Small intestine (tissue), 7 donors: ENCODE results near the gene PACS1. TPM values are rescaled to one million over a fixed set of nuclear protein-coding genes. Genes with fewer than 3 reads are reported as not detected.
"Not testable (repeated sequence)": the region's sequence is repeated elsewhere in the genome, so short reads cannot be mapped to it uniquely, and the experiment has no call there.

Experiments used
- DNase-seq, 2 donors: peaks; one replicate each; pipeline versions ENCODE4 v3.0.0 to v3.0.0-alpha.2; 2013
- FAIRE-seq: peaks from 2 replicates; lab custom pipeline; 2012; peaks lifted over from hg19 to GRCh38; lab: Jason Lieb, UNC
- H3K27ac ChIP-seq, 3 donors: one replicate each; pipeline ENCODE4 v1.5.1; 2013; ENCODE audit warnings: low read length in 2 of 3, mild to moderate bottlenecking in 2 of 3, control low read depth in 1 of 3, inconsistent platforms in 1 of 3, low read depth in 1 of 3, moderate library complexity in 1 of 3
- H3K27me3 ChIP-seq, 3 donors: one replicate each; pipeline ENCODE4 v1.6.1; 2013; ENCODE audit warnings: low read length in 3 of 3, inconsistent platforms in 1 of 3; ENCODE audit not compliant: control insufficient read depth in 3 of 3, insufficient read depth in 3 of 3
- H3K36me3 ChIP-seq, 3 donors: one replicate each; pipeline ENCODE4 v1.6.1; 2013; ENCODE audit warnings: low read length in 3 of 3, inconsistent platforms in 1 of 3, low read depth in 1 of 3, mild to moderate bottlenecking in 1 of 3, moderate library complexity in 1 of 3; ENCODE audit not compliant: control insufficient read depth in 3 of 3, insufficient read depth in 2 of 3
- H3K4me1 ChIP-seq, 3 donors: one replicate each; pipeline ENCODE4 v1.6.1; 2013; ENCODE audit warnings: low read length in 2 of 3, inconsistent platforms in 1 of 3, low read depth in 1 of 3, mild to moderate bottlenecking in 1 of 3, moderate library complexity in 1 of 3; ENCODE audit not compliant: control insufficient read depth in 3 of 3, insufficient read depth in 2 of 3
- H3K4me3 ChIP-seq, 3 donors: one replicate each; pipeline ENCODE4 v1.5.1; 2013; ENCODE audit warnings: low read length in 3 of 3, control low read depth in 1 of 3, inconsistent platforms in 1 of 3, low read depth in 1 of 3, mild to moderate bottlenecking in 1 of 3, moderate library complexity in 1 of 3
- H3K9me3 ChIP-seq, 2 donors: one replicate each; pipeline ENCODE4 v1.6.1; 2013; ENCODE audit warnings: low read depth in 1 of 2, low read length in 1 of 2; ENCODE audit not compliant: control insufficient read depth in 2 of 2, insufficient read depth in 1 of 2
- WGBS, 3 donors: extraction: QIAGEN DNeasy Blood & Tissue Kit; methylation state at CpG; one replicate each; pipeline ENCODE4 v1.1.7; 2013; 5-methylcytosine and 5-hydroxymethylcytosine counted together
- polyA plus RNA-seq, 4 donors: library from polyadenylated mRNA; stranded (reverse) in 3 of 4; unstranded in 1 of 4; fragments of 200-250 nt in 3 of 4; fragments of 120-200 nt in 1 of 4; gene quantifications; one replicate each; pipeline versions ENCODE4 v1.2.1 to v1.2.3, GENCODE V29; 2013
- donor health status: healthy with polysubstance abuse.
- donor health status: control.
- donor health status: control.
- donor health status: Bipolar disorder and iron deficiency.
- donor health status: healthy.

PACS1 gene
- polyA plus RNA-seq, 4 donors: 4.0 to 22.9 (median 10.0) TPM

DNA sequence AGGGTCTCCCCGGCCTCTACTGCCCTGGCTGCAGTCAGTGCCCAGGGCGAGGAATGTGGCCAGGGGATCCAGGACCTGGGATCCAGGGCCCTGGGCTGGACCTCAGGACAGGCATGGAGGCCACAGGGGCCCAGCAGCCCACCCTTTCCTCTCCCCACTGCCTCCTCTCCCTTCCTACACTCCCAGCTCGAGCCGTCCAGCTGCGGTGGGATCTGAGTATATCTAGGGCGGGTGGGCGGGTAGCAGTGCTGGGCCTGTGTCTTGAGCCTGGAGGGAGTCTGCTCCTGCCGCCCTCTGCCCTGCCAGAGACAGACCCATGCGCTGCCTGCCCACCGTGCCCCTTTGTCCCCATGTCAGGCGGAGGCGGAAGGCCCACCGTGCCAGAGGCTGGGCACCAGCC, 206.5 kb downstream of the PACS1 start:
- H3K36me3 ChIP-seq: peaks cover 12 to 59% (median 29%) of the 10 kb centered on the region in 3 donors
- not testable (repeated sequence) for H3K4me1 ChIP-seq, H3K27ac ChIP-seq, FAIRE-seq, H3K9me3 ChIP-seq, DNase-seq, H3K4me3 ChIP-seq
- 82 to 94% (median 87%) methylated on average over 7 to 13 of the region's 13 CpGs for WGBS, 3 donors
- H3K27me3 ChIP-seq: peaks cover 0 to 14% (median 0%) of the 10 kb centered on the region in 3 donors

DNA sequence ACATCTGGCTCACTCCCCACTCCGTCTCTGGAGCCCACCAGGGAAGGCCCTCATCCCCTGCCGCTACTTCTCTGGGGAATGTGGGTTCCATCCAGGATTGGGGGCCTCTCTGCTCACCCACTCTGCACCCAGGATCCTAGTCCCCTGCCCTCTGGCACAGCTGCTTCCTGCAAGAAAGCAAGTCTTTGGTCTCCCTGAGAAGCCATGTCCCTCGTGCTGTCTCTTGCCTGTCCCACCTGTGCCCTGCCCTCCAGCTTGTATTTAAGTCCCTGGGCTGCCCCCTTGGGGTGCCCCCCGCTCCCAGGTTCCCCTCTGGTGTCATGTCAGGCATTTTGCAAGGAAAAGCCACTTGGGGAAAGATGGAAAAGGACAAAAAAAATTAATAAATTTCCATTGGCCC, 207.0 kb downstream of the PACS1 start:
- not testable (repeated sequence) for DNase-seq, H3K4me3 ChIP-seq, H3K4me1 ChIP-seq, FAIRE-seq, H3K9me3 ChIP-seq
- WGBS, 3 donors: 76 to 80% (median 79%) methylated on average over 4 of the region's 4 CpGs
- H3K27me3 ChIP-seq: peaks cover 0 to 14% (median 0%) of the 10 kb centered on the region in 3 donors
- peak overlapping the region; percentile 36 to 80 (median 72) for H3K27ac ChIP-seq
- H3K36me3 ChIP-seq: peaks cover 11 to 54% (median 26%) of the 10 kb centered on the region in 3 donors

DNA sequence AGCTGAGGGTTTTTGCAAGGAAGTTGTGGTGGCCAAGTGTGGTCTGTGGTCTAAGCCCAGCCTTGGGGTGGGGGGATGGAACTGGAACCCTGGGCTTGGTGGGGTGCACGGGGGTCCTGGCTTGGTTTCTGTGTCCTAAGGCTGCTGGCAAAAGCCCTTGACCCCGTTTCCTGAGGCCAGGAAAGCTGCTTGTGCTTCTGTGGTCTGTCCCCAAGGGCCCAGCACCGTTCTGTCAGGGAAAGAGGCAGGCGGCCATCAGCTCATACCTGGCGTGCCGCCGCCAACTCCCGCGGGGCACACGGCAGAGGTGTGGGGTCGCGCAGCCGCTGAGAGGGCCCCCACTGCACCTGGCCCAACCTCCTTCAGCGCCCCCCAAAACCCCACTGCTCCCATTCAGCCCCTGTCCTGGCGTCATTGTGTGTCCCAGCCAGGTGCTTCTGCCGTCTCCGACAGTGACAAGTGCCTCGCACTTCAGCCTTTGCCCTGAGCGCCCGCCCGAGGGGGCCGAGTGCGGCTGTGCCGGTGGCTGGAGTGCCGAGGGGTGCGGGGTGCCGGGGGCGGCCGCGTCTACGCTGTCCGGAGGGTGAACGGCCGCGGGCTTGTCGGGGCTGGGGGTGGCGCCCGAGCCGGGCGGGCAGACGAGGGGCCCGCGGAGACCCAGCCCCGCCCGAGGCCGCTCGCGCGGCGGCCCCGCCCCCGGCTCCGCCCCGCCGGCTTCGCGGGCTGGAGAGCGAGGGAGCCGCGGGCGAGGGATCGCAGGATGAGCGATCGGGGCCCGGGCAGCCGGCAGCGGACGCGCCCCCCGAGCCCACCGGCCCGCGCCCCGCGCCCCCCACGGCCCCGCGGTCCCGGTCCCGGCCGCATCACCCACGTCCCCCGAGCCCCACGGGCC, 207.6 kb downstream of the PACS1 start, which contains the start of gene CNIH2:
Gene CNIH2, plus strand, starts transcription at position 705 of the 892 bp plus-strand sequence. CDS start 282 bp downstream, outside the sequence.
- Histone ChIP-seq H3K9me3 (no peaks in the 10 kb centered on the region), H3K27me3 (peaks cover 0 to 14% (median 0%) of the 10 kb centered on the region in 3 donors), H3K27ac (peak within 1 kb of the TSS; percentile 36 to 80 (median 72)), H3K4me3 (peak within 1 kb of the TSS; percentile 8 to 49 (median 21)), H3K4me1 (peaks cover 0 to 8% (median 1%) of the 10 kb centered on the region in 3 donors), H3K36me3 (peaks cover 9 to 50% (median 22%) of the 10 kb centered on the region in 3 donors)
- WGBS, 3 donors: 3 to 9% (median 4%) methylated on average over 37 to 84 of the region's 84 CpGs
- no peak for FAIRE-seq
- DNase-seq: peak; percentile 74 to 85

DNA sequence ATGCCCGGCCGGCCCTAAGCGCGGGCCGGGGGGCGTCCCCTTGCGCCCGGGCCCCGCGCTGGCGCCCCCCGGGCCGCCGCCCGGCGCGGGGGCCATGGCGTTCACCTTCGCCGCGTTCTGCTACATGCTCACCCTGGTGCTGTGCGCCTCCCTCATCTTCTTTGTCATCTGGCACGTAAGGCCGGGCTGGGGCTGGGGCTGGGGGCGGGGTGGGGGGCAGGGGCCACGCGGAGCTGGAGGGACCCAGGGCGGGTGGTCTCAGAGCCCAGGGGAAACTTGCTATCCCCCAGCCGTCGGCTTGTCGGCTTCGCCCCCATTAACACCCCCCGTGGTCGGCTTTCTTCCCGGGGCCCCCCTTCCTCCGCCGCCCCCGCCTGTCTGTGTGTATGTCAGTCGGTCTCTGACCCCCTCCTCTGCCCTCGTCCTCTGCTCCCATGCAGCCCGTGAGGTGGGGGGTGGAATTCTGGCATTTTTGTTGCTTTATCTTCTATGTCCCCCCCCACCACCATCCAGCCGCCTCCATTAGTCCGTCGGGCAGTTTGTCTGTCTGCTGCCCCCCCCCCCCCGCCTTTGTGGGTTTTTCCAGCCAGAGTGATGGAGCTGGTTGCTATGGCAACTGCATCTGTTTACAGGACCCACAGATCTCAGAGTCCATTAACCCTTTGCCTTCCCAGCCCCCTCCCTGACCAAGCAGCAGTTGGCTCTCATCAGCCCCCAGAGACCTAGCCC, 208.5 kb downstream of the PACS1 start:
- Histone ChIP-seq H3K9me3 (no peaks in the 10 kb centered on the region), H3K4me1 (peaks cover 0 to 10% (median 1%) of the 10 kb centered on the region in 3 donors), H3K27ac (peak overlapping the region in 1 of 3 donors; percentile 37), H3K27me3 (peaks cover 0 to 14% (median 0%) of the 10 kb centered on the region in 3 donors), H3K36me3 (peaks cover 9 to 50% (median 15%) of the 10 kb centered on the region in 3 donors), H3K4me3 (peak overlapping the region; percentile 8 to 49 (median 21))
- FAIRE-seq (no peak), DNase-seq (no peak)
- whole genome bisulfite sequencing, 3 donors: 2 to 5% (median 2%) methylated on average over 27 to 45 of the region's 45 CpGs

DNA sequence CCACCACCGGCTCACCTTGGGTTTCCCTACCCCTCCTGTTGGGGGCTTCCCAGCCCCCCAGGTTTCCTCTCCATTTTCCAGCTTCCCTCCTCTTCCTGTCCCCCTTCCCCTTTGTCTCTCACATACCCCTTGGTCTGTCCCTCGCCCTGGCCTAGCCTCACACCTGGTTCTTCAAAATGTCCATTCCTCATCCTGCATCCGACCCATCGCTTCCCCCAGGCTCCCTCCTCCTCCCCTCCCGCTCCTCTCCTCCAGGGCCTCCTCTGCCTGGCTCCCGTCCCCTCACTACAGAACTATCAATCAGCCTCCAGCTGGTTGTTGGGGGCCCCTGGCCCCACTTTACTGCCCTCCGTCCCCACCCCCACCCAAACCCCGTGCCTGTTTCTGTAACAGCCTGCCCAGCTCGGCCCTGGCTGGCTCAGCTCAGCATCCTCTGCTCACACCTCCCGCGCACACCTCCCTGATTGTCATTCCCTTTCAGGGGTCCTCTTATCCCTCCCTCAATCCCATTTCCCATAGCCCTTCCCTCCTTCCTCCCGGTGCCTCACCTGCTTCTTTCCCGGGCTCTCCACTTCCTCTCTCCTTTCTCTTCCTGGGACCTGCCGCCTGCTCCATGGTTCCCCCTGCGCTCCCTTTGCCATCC, 209.1 kb downstream of the PACS1 start:
- no peak for FAIRE-seq

DNA sequence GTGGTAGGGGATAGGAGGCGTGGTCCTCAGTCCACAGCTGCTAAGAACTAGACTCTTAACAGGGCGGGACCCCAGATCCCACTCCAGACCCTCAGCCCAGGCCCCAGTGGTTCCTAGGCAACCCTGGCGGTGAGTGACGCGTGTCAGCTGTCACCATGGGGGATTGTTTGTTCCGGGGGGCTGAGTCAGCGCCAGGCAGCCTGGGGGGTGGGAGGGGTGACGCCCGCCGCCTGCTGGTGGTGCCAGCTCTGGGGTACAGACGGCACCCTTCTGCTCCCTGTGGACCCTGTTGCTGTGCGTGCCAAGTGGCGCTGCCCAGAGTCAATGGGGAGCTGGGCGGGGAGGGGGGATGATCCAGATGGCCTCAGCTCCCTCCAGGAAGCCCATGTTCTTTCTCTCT, 210.4 kb downstream of the PACS1 start:
- Histone ChIP-seq H3K27ac (no peak overlapping the region), H3K27me3 (peaks cover 0 to 14% (median 0%) of the 10 kb centered on the region in 3 donors), H3K36me3 (peaks cover 3 to 50% (median 9%) of the 10 kb centered on the region in 3 donors), H3K9me3 (no peaks in the 10 kb centered on the region), H3K4me1 (peaks cover 0 to 10% (median 1%) of the 10 kb centered on the region in 3 donors), H3K4me3 (no peak overlapping the region)
- WGBS, 3 donors: 77 to 84% (median 83%) methylated on average over 8 to 14 of the region's 14 CpGs
- no peak for DNase-seq
- FAIRE-seq: no peak

More for the DNA sequence above, 209.1 kb downstream of the PACS1 start:
- peak overlapping the region in 1 of 3 donors; percentile 37 for H3K27ac ChIP-seq
- H3K27me3 ChIP-seq: peaks cover 0 to 14% (median 0%) of the 10 kb centered on the region in 3 donors
- DNase-seq: no peak
- H3K36me3 ChIP-seq: peaks cover 6 to 50% (median 13%) of the 10 kb centered on the region in 3 donors
- peak overlapping the region in 1 of 3 donors; percentile 8 for H3K4me3 ChIP-seq
- H3K9me3 ChIP-seq: no peaks in the 10 kb centered on the region
- 70% methylated on average over 15 of the region's 15 CpGs for WGBS, 3 donors
- peaks cover 0 to 10% (median 1%) of the 10 kb centered on the region in 3 donors for H3K4me1 ChIP-seq

DNA sequence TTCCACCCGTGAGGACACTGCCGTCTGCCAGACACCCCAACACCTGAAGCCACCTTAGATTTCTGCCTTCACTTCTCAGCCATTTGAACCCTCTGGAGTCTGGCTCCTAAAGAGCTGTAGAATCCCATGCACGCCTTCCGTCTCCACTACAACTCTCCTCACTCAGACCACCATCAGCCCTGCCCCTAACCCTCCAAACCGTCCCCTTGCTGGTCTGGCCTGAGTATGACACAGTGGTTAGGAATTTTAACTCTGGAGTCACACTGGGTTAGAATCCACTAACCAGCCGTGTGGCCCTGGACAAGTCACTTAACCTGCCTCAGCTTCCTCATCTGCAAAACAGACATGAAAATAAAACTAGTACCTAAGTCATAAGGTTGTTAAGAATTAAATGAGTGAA, 210.9 kb downstream of the PACS1 start:
- FAIRE-seq (no peak), DNase-seq (no peak)
- Histone ChIP-seq H3K4me3 (no peak overlapping the region), H3K27ac (no peak overlapping the region), H3K4me1 (peaks cover 0 to 10% (median 1%) of the 10 kb centered on the region in 3 donors), H3K27me3 (peaks cover 0 to 14% (median 0%) of the 10 kb centered on the region in 3 donors), H3K36me3 (peaks cover 3 to 50% (median 4%) of the 10 kb centered on the region in 3 donors), H3K9me3 (no peaks in the 10 kb centered on the region)
- 83 to 88% (median 85%) methylated on average over 6 of the region's 6 CpGs for WGBS, 3 donors
